Measurements from ENCODE around the gene ZNF276. TPM values are rescaled to one million over a fixed set of nuclear protein-coding genes. Genes with fewer than 3 reads are reported as not detected.
"Not testable (repeated sequence)": the region's sequence is repeated elsewhere in the genome, so short reads cannot be mapped to it uniquely, and the experiment has no call there.

ZNF276 gene
- total RNA-seq, 2 experiments from 2014 or later, result 50.4 to 56.5 TPM

GRCh38 chr16:89691231-89691985, 29.9 kb upstream of the ZNF276 start:
- Mint-ChIP-seq H3K4me1 (peaks cover 26% of the 10 kb centered on the region), H3K36me3 (ENCODE audit: low read depth) (peaks cover 17% of the 10 kb centered on the region), H3K27ac (no peak overlapping the region), H3K4me3 (no peak overlapping the region), H3K27me3 (no peaks in the 10 kb centered on the region), H3K9me3 (no peaks in the 10 kb centered on the region)
- POLR2A ChIA-PET, result no interaction called here
- no peak for DNase-seq
- CTCF ChIA-PET, result interaction anchor here (0.6 kb wide), 1 partner anchor 176 kb away, joined by 3 read pairs; no protein-coding TSS in a partner anchor

GRCh38 chr16:89691986-89692569, 29.3 kb upstream of the ZNF276 start:
- ChIA-PET POLR2A (no interaction called here), CTCF (interaction anchor here (0.6 kb wide), 1 partner anchor 177 kb away, joined by 3 read pairs; no protein-coding TSS in a partner anchor)
- Mint-ChIP-seq H3K9me3 (no peaks in the 10 kb centered on the region), H3K36me3 (ENCODE audit: low read depth) (peaks cover 15% of the 10 kb centered on the region), H3K4me1 (peaks cover 30% of the 10 kb centered on the region), H3K27me3 (no peaks in the 10 kb centered on the region), H3K4me3 (no peak overlapping the region), H3K27ac (no peak overlapping the region)
- no peak for DNase-seq

- ChIA-PET CTCF (no interaction called here), POLR2A (no interaction called here)
- H3K9me3 Mint-ChIP-seq, result no peaks in the 10 kb centered on the region
- no peak overlapping the region for H3K4me3 Mint-ChIP-seq
- DNase-seq, result no peak
- H3K27me3 Mint-ChIP-seq, result no peaks in the 10 kb centered on the region
- H3K36me3 Mint-ChIP-seq (ENCODE audit: low read depth), result peaks cover 11% of the 10 kb centered on the region
- no peak overlapping the region for H3K27ac Mint-ChIP-seq
- peaks cover 21% of the 10 kb centered on the region for H3K4me1 Mint-ChIP-seq
These were observed 28.0 kb upstream of the ZNF276 start for GRCh38 chr16:89693289-89693731.

- Mint-ChIP-seq H3K27me3 (no peaks in the 10 kb centered on the region), H3K4me1 (peaks cover 20% of the 10 kb centered on the region), H3K27ac (no peak overlapping the region), H3K4me3 (no peak overlapping the region), H3K36me3 (ENCODE audit: low read depth) (peaks cover 11% of the 10 kb centered on the region), H3K9me3 (no peaks in the 10 kb centered on the region)
- CTCF ChIA-PET, result no interaction called here
- DNase-seq, result no peak
- POLR2A ChIA-PET, result no interaction called here
These were observed 27.2 kb upstream of the ZNF276 start for GRCh38 chr16:89693931-89694783.

GRCh38 chr16:89694784-89695085, 26.6 kb upstream of the ZNF276 start:
- ChIA-PET POLR2A (interaction anchor here (1.9 kb wide), 1 partner anchor 178 kb away, joined by 5 read pairs; the partner anchor contains the start of gene TCF25), CTCF (interaction anchor here (2.1 kb wide), 1 partner anchor 8 kb away, joined by 5 read pairs; the partner anchor contains the start of gene CDK10)
- H3K27ac Mint-ChIP-seq, DNase-seq, H3K27me3 Mint-ChIP-seq, H3K4me3 Mint-ChIP-seq, H3K9me3 Mint-ChIP-seq: not testable (repeated sequence)
- Mint-ChIP-seq H3K4me1 (peaks cover 22% of the 10 kb centered on the region), H3K36me3 (ENCODE audit: low read depth) (peaks cover 11% of the 10 kb centered on the region)

GRCh38 chr16:89695086-89695874, 26.1 kb upstream of the ZNF276 start:
- H3K27ac Mint-ChIP-seq, result no peak overlapping the region
- H3K27me3 Mint-ChIP-seq, result no peaks in the 10 kb centered on the region
- ChIA-PET CTCF (interaction anchor here (2.1 kb wide), 1 partner anchor 8 kb away, joined by 5 read pairs; the partner anchor contains the start of gene CDK10), POLR2A (interaction anchor here (1.1 to 7.3 kb wide), 3 partner anchors 9 to 178 kb away, joined by 4 to 36 read pairs (median 5); partner anchors contain the start of genes CDK10 and TCF25)
- H3K9me3 Mint-ChIP-seq, result no peaks in the 10 kb centered on the region
- H3K4me1 Mint-ChIP-seq, result peaks cover 27% of the 10 kb centered on the region
- no peak for DNase-seq
- no peak overlapping the region for H3K4me3 Mint-ChIP-seq
- H3K36me3 Mint-ChIP-seq (ENCODE audit: low read depth), result peaks cover 6% of the 10 kb centered on the region

- Mint-ChIP-seq H3K4me3 (no peak overlapping the region), H3K27ac (no peak overlapping the region), H3K36me3 (ENCODE audit: low read depth) (peaks cover 5% of the 10 kb centered on the region), H3K27me3 (no peaks in the 10 kb centered on the region), H3K4me1 (peaks cover 32% of the 10 kb centered on the region), H3K9me3 (no peaks in the 10 kb centered on the region)
- CTCF ChIA-PET, result interaction anchor here (1.4 to 2.1 kb wide), 2 partner anchors 9 to 10 kb away, joined by 5 to 6 read pairs; partner anchors contain the start of gene CDK10
- DNase-seq, result no peak
- POLR2A ChIA-PET, result interaction anchor here (1.1 to 7.3 kb wide), 3 partner anchors 9 to 177 kb away, joined by 4 to 36 read pairs (median 5); partner anchors contain the start of genes CDK10 and TCF25
These were observed 25.3 kb upstream of the ZNF276 start for GRCh38 chr16:89695875-89696669.

GRCh38 chr16:89696670-89697128, 24.6 kb upstream of the ZNF276 start:
- no peak overlapping the region for H3K4me3 Mint-ChIP-seq
- no peaks in the 10 kb centered on the region for H3K27me3 Mint-ChIP-seq
- peak; percentile 61 for DNase-seq
- ChIA-PET CTCF (interaction anchor here (1.4 to 2.1 kb wide), 2 partner anchors 9 to 10 kb away, joined by 5 to 6 read pairs; partner anchors contain the start of gene CDK10), POLR2A (interaction anchor here (1.1 to 7.3 kb wide), 3 partner anchors 10 to 176 kb away, joined by 4 to 36 read pairs (median 5); partner anchors contain the start of genes CDK10 and TCF25)
- H3K9me3 Mint-ChIP-seq, result no peaks in the 10 kb centered on the region
- peaks cover 32% of the 10 kb centered on the region for H3K4me1 Mint-ChIP-seq
- H3K27ac Mint-ChIP-seq, result no peak overlapping the region
- H3K36me3 Mint-ChIP-seq (ENCODE audit: low read depth), result peaks cover 5% of the 10 kb centered on the region

- Mint-ChIP-seq H3K9me3 (no peaks in the 10 kb centered on the region), H3K27ac (no peak overlapping the region), H3K4me3 (no peak overlapping the region), H3K4me1 (peaks cover 34% of the 10 kb centered on the region), H3K27me3 (no peaks in the 10 kb centered on the region), H3K36me3 (ENCODE audit: low read depth) (peaks cover 5% of the 10 kb centered on the region)
- POLR2A ChIA-PET, result interaction anchor here (2.0 to 7.3 kb wide), 2 partner anchors 10 to 40 kb away, joined by 5 to 36 read pairs; partner anchors contain the start of genes CDK10, CHMP1A and SPATA33
- DNase-seq, result no peak
- CTCF ChIA-PET, result interaction anchor here (0.9 to 4.7 kb wide), 3 partner anchors 8 to 165 kb away, joined by 5 to 72 read pairs (median 6); no protein-coding TSS in a partner anchor
These were observed 24.1 kb upstream of the ZNF276 start for GRCh38 chr16:89697161-89697615.

- CTCF ChIA-PET, result interaction anchor here (0.9 to 4.7 kb wide), 3 partner anchors 63 to 164 kb away, joined by 3 to 72 read pairs (median 5); no protein-coding TSS in a partner anchor
- H3K4me1 Mint-ChIP-seq, result peaks cover 39% of the 10 kb centered on the region
These were observed 23.6 kb upstream of the ZNF276 start for GRCh38 chr16:89697616-89698331.

More at GRCh38 chr16:89697616-89698331, 23.6 kb upstream of the ZNF276 start:
- H3K27ac Mint-ChIP-seq, result no peak overlapping the region
- H3K27me3 Mint-ChIP-seq, result no peaks in the 10 kb centered on the region
- POLR2A ChIA-PET, result interaction anchor here (0.6 to 7.3 kb wide), 5 partner anchors 11 to 321 kb away, joined by 3 to 36 read pairs (median 4); partner anchors contain the start of genes CDK10, CHMP1A, FANCA and SPATA33
- no peaks in the 10 kb centered on the region for H3K9me3 Mint-ChIP-seq
- no peak overlapping the region for H3K4me3 Mint-ChIP-seq
- H3K36me3 Mint-ChIP-seq (ENCODE audit: low read depth), result peaks cover 5% of the 10 kb centered on the region
- DNase-seq, result no peak
